Neural progenitor cell (in vitro differentiated cells): Measurements from ENCODE around the gene MIER3. TPM values are rescaled to one million over a fixed set of nuclear protein-coding genes. Genes with fewer than 3 reads are reported as not detected.

Source experiments
- DNase-seq: peaks from one replicate; pipeline ENCODE4 v3.0.0-alpha.2; 2016; ENCODE audit warnings: low spot score
- H2AFZ ChIP-seq: fragments of 200-600 bp; sonication (generic); replicated peaks from 2 replicates; pipeline ENCODE4 v1.6.1; 2016; ENCODE audit warnings: antibody characterized with exemption
- H3F3A ChIP-seq: fragments of 200-600 bp; sonication (generic); 2 replicates; pipeline ENCODE4 v1.6.1; 2016; ENCODE audit warnings: antibody characterized with exemption, low read depth
- H3K27ac ChIP-seq: fragments of 200-600 bp; sonication (generic); 2 replicates; pipeline ENCODE4 v1.5.1; 2016; ENCODE audit warnings: mild to moderate bottlenecking
- H3K27me3 ChIP-seq: fragments of 200-600 bp; sonication (generic); 2 replicates; pipeline ENCODE4 v1.6.1; 2016; ENCODE audit warnings: mild to moderate bottlenecking, moderate library complexity
- H3K36me3 ChIP-seq: fragments of 200-600 bp; sonication (generic); 2 replicates; pipeline ENCODE4 v1.5.1; 2016
- H3K4me1 ChIP-seq: fragments of 200-600 bp; sonication (generic); 2 replicates; pipeline ENCODE4 v1.6.1; 2016; ENCODE audit warnings: mixed run types
- H3K4me2 ChIP-seq: fragments of 200-600 bp; sonication (generic); 2 replicates; pipeline ENCODE4 v1.6.1; 2016
- H3K4me3 ChIP-seq: fragments of 200-600 bp; sonication (generic); 2 replicates; pipeline ENCODE4 v1.5.1; 2016
- H3K79me2 ChIP-seq: fragments of 200-600 bp; sonication (generic); 2 replicates; pipeline ENCODE4 v1.6.1; 2016; ENCODE audit warnings: low read depth
- H3K9ac ChIP-seq: fragments of 200-600 bp; sonication (generic); 2 replicates; pipeline ENCODE4 v1.6.1; 2016
- H3K9me3 ChIP-seq: fragments of 200-600 bp; sonication (generic); 2 replicates; pipeline ENCODE4 v1.5.1; 2016; ENCODE audit warnings: low read depth
- H4K20me1 ChIP-seq: fragments of 200-600 bp; sonication (generic); 2 replicates; pipeline ENCODE4 v1.6.1; 2016; ENCODE audit warnings: low read depth
- H3K27ac Mint-ChIP-seq: 3 replicates; pipeline ENCODE4 v1.8.0; 2021; ENCODE audit warnings: mixed read lengths
- H3K27me3 Mint-ChIP-seq: 2 replicates; pipeline ENCODE4 v1.8.0; 2022; ENCODE audit warnings: low read depth, mild to moderate bottlenecking, inconsistent platforms, moderate library complexity, mixed read lengths; ENCODE audit not compliant: insufficient read depth
- H3K36me3 Mint-ChIP-seq: 3 replicates; pipeline ENCODE4 v1.8.0; 2021; ENCODE audit warnings: mixed read lengths
- H3K4me1 Mint-ChIP-seq: 3 replicates; pipeline ENCODE4 v1.8.0; 2021; ENCODE audit warnings: mixed read lengths
- H3K4me3 Mint-ChIP-seq: 3 replicates; pipeline ENCODE4 v1.8.0; 2021; ENCODE audit warnings: mild to moderate bottlenecking, moderate library complexity, mixed read lengths
- H3K9me3 Mint-ChIP-seq: 3 replicates; pipeline ENCODE4 v1.8.0; 2020; ENCODE audit warnings: mixed read lengths
- CTCF ChIP-seq: fragments of 200-600 bp; sonication (generic); IDR thresholded peaks from 2 replicates; pipeline ENCODE4 v1.5.1; 2017; ENCODE audit warnings: antibody characterized with exemption, mild to moderate bottlenecking
- EZH2 ChIP-seq: fragments of 200-600 bp; sonication (generic); IDR thresholded peaks from 2 replicates; pipeline ENCODE4 v1.6.1; 2017; ENCODE audit warnings: antibody characterized with exemption, mild to moderate bottlenecking, moderate library complexity
- EZH2phosphoT487 ChIP-seq: fragments of 200-600 bp; sonication (generic); IDR thresholded peaks from 2 replicates; pipeline ENCODE4 v1.6.1; 2017; ENCODE audit warnings: antibody characterized with exemption
- total RNA-seq: library from RNA; depleted of rRNA; stranded (reverse); fragments of >200 nt; gene quantifications from 2 replicates; pipeline ENCODE4 v1.2.3, GENCODE V29; 2015; ENCODE audit warnings: low replicate concordance

The MIER3 gene
- total RNA-seq, 1 donor from 2014 or later: 106 TPM

GRCh38 chr5:56918054-56918453 is 33.9 kb downstream of the MIER3 start:
- H3F3A ChIP-seq: peaks cover 17% of the 10 kb centered on the region
- Mint-ChIP-seq H3K4me3 (no peak overlapping the region), H3K27me3 (no peaks in the 10 kb centered on the region), H3K9me3 (no peaks in the 10 kb centered on the region), H3K27ac (no peak overlapping the region), H3K4me1 (no peaks in the 10 kb centered on the region), H3K36me3 (peaks cover 15% of the 10 kb centered on the region)
- H3K9me3 ChIP-seq: no peaks in the 10 kb centered on the region
- H2AFZ ChIP-seq: no peak overlapping the region
- H3K9ac ChIP-seq: no peak overlapping the region
- H3K4me1 ChIP-seq: no peaks in the 10 kb centered on the region
- no peaks in the 10 kb centered on the region for H4K20me1 ChIP-seq
- H3K4me2 ChIP-seq: no peak overlapping the region
- peaks cover 22% of the 10 kb centered on the region for H3K36me3 ChIP-seq
- peak overlapping the region; percentile 47 for H3K27ac ChIP-seq
- no peaks in the 10 kb centered on the region for H3K27me3 ChIP-seq
- TF ChIP-seq EZH2phosphoT487: no peak
- no peak for TF ChIP-seq CTCF
- H3K79me2 ChIP-seq: peaks cover 23% of the 10 kb centered on the region
- H3K4me3 ChIP-seq: no peak overlapping the region
- no peak for DNase-seq

GRCh38 chr5:56917534-56917933 is 34.4 kb downstream of the MIER3 start:
- no peak overlapping the region for H3K4me3 ChIP-seq
- Mint-ChIP-seq H3K27ac (no peak overlapping the region), H3K9me3 (no peaks in the 10 kb centered on the region), H3K27me3 (no peaks in the 10 kb centered on the region), H3K4me3 (no peak overlapping the region), H3K36me3 (peaks cover 14% of the 10 kb centered on the region), H3K4me1 (no peaks in the 10 kb centered on the region)
- peaks cover 23% of the 10 kb centered on the region for H3K79me2 ChIP-seq
- H3K4me2 ChIP-seq: no peak overlapping the region
- no peaks in the 10 kb centered on the region for H3K9me3 ChIP-seq
- H3K36me3 ChIP-seq: peaks cover 17% of the 10 kb centered on the region
- no peak for TF ChIP-seq EZH2
- no peak for TF ChIP-seq EZH2phosphoT487
- no peak for TF ChIP-seq CTCF
- no peaks in the 10 kb centered on the region for H4K20me1 ChIP-seq
- no peaks in the 10 kb centered on the region for H3K4me1 ChIP-seq
- no peaks in the 10 kb centered on the region for H3K27me3 ChIP-seq
- peaks cover 17% of the 10 kb centered on the region for H3F3A ChIP-seq
- no peak for DNase-seq
- no peak overlapping the region for H3K9ac ChIP-seq
- no peak overlapping the region for H2AFZ ChIP-seq
- peak overlapping the region; percentile 47 for H3K27ac ChIP-seq

GRCh38 chr5:56914678-56915077 is 37.2 kb downstream of the MIER3 start:
- no peak overlapping the region for H3K4me3 Mint-ChIP-seq
- H3K9ac ChIP-seq: no peak overlapping the region
- H3K27ac ChIP-seq: no peak overlapping the region
- no peak overlapping the region for H2AFZ ChIP-seq
- H3K4me1 ChIP-seq: peaks cover 5% of the 10 kb centered on the region
- H3K4me3 ChIP-seq: no peak overlapping the region
- H3K9me3 Mint-ChIP-seq: no peaks in the 10 kb centered on the region
- DNase-seq: no peak
- H3K36me3 Mint-ChIP-seq: peaks cover 9% of the 10 kb centered on the region
- TF ChIP-seq CTCF: no peak
- no peak for TF ChIP-seq EZH2
- no peak for TF ChIP-seq EZH2phosphoT487
- peaks cover 17% of the 10 kb centered on the region for H3F3A ChIP-seq
- no peaks in the 10 kb centered on the region for H4K20me1 ChIP-seq
- peaks cover 18% of the 10 kb centered on the region for H3K79me2 ChIP-seq
- H3K27me3 Mint-ChIP-seq: no peaks in the 10 kb centered on the region
- no peak overlapping the region for H3K4me2 ChIP-seq
- H3K27me3 ChIP-seq: no peaks in the 10 kb centered on the region
- H3K27ac Mint-ChIP-seq: no peak overlapping the region
- no peaks in the 10 kb centered on the region for H3K9me3 ChIP-seq
- H3K36me3 ChIP-seq: peaks cover 4% of the 10 kb centered on the region
- peaks cover 13% of the 10 kb centered on the region for H3K4me1 Mint-ChIP-seq
